Inflammatory macrophage (primary cell): ENCODE results near the gene GCLC.

Experiments
- DNase-seq, 2 donors: peaks; one replicate each; pipeline ENCODE4 v3.0.0-alpha.2; 2020 to 2022

Gene GCLC

GRCh38 chr6:53523511-53524454 lies 21.1 kb downstream of the GCLC start:
- DNase-seq: no peak

- no peak for DNase-seq
Observed at GRCh38 chr6:53520320-53520928, 24.5 kb downstream of the GCLC start.

- DNase-seq: no peak
Observed at GRCh38 chr6:53518862-53519261, 26.0 kb downstream of the GCLC start.

GRCh38 chr6:53517021-53517420 lies 27.9 kb downstream of the GCLC start:
- no peak for DNase-seq

GRCh38 chr6:53514677-53515076 lies 30.2 kb downstream of the GCLC start:
- DNase-seq: no peak

GRCh38 chr6:53513519-53513966 lies 31.4 kb downstream of the GCLC start:
- DNase-seq: no peak

GRCh38 chr6:53513056-53513455 lies 31.8 kb downstream of the GCLC start:
- DNase-seq: no peak

GRCh38 chr6:53512626-53513025 lies 32.3 kb downstream of the GCLC start:
- no peak for DNase-seq

- no peak for DNase-seq
Observed at GRCh38 chr6:53510746-53511145, 34.2 kb downstream of the GCLC start.

- no peak for DNase-seq
Observed at GRCh38 chr6:53506872-53507271, 38.0 kb downstream of the GCLC start.

GRCh38 chr6:53504512-53504911 lies 40.4 kb downstream of the GCLC start:
- no peak for DNase-seq

GRCh38 chr6:53503060-53503459 lies 41.8 kb downstream of the GCLC start:
- DNase-seq: no peak

- no peak for DNase-seq
Observed at GRCh38 chr6:53501432-53501831, 43.5 kb downstream of the GCLC start.

- no peak for DNase-seq
Observed at GRCh38 chr6:53500095-53500494, 44.8 kb downstream of the GCLC start.

GRCh38 chr6:53499094-53499493 lies 45.8 kb downstream of the GCLC start:
- DNase-seq: no peak

GRCh38 chr6:53498649-53499048 lies 46.3 kb downstream of the GCLC start:
- no peak for DNase-seq

- DNase-seq: no peak
Observed at GRCh38 chr6:53497905-53498304, 47.0 kb downstream of the GCLC start.

GRCh38 chr6:53496797-53497375 lies 48.0 kb downstream of the GCLC start:
- no peak for DNase-seq

- no peak for DNase-seq
Observed at GRCh38 chr6:53495506-53496499, 49.1 kb downstream of the GCLC start.

GRCh38 chr6:53494076-53494475 lies 50.8 kb downstream of the GCLC start:
- no peak for DNase-seq

- no peak for DNase-seq
Observed at GRCh38 chr6:53493635-53494025, 51.3 kb downstream of the GCLC start.

GRCh38 chr6:53492860-53493634 lies 51.9 kb downstream of the GCLC start:
- peak; percentile 50 to 81 for DNase-seq
